CD4-positive, alpha-beta memory T cell (primary cell): ENCODE measurements around the gene RMI2. TPM values are rescaled to one million over a fixed set of nuclear protein-coding genes. Genes with fewer than 3 reads are reported as not detected.

Source experiments
- CTCF ChIA-PET: fragments of 350-600 bp; sonication (Branson Sonifier 250); formaldehyde crosslinking; loops from one replicate; lab custom pipeline; 2021; ENCODE audit warnings: inconsistent platforms; ENCODE audit not compliant: partially characterized antibody; lab: Charles Lee
- POLR2A ChIA-PET: fragments of 350-600 bp; sonication (Branson Sonifier 250); formaldehyde crosslinking; loops from one replicate; lab custom pipeline; 2021; ENCODE audit not compliant: partially characterized antibody; lab: Charles Lee
- DNase-seq, 5 donors: peaks; one replicate each; pipeline versions ENCODE4 v3.0.0 to v3.0.0-alpha.2; 2020 to 2022; ENCODE audit warnings: mixed read lengths in 1 of 5
- H3K27ac ChIP-seq: one replicate; pipeline ENCODE4 v1.7.0; 2013; ENCODE audit warnings: low read depth, low read length
- H3K27me3 ChIP-seq: 2 replicates; pipeline ENCODE4 v1.7.0; 2013; ENCODE audit warnings: mild to moderate bottlenecking, low read length, moderate library complexity; ENCODE audit not compliant: insufficient read depth
- H3K36me3 ChIP-seq: 2 replicates; pipeline ENCODE4 v1.7.0; 2013; ENCODE audit warnings: mild to moderate bottlenecking, low read length, moderate library complexity; ENCODE audit not compliant: insufficient read depth
- H3K4me1 ChIP-seq: 2 replicates; pipeline ENCODE4 v1.7.0; 2013; ENCODE audit warnings: mild to moderate bottlenecking, low read length, moderate library complexity; ENCODE audit not compliant: insufficient read depth
- H3K4me3 ChIP-seq, 2 donors: one replicate each; pipeline ENCODE4 v1.7.0; 2013; ENCODE audit warnings: low read length in 2 of 2, mild to moderate bottlenecking in 1 of 2
- H3K9me3 ChIP-seq, 2 donors: one replicate each; pipeline ENCODE4 v1.7.0; 2013; ENCODE audit warnings: low read length in 2 of 2, control low read depth in 1 of 2; ENCODE audit not compliant: control insufficient read depth in 1 of 2
- H3K27ac Mint-ChIP-seq, 7 donors: one replicate each; pipeline ENCODE4 v1.8.0; 2020 to 2021; ENCODE audit warnings: mixed read lengths in 7 of 7, mild to moderate bottlenecking in 6 of 7, inconsistent platforms in 3 of 7, moderate library complexity in 3 of 7
- H3K27me3 Mint-ChIP-seq, 2 donors: one replicate each; pipeline ENCODE4 v1.8.0; 2020 to 2021; ENCODE audit warnings: mixed read lengths in 2 of 2
- H3K36me3 Mint-ChIP-seq, 2 donors: one replicate each; pipeline ENCODE4 v1.8.0; 2020 to 2021; ENCODE audit warnings: mixed read lengths in 2 of 2, inconsistent platforms in 1 of 2, mild to moderate bottlenecking in 1 of 2
- H3K4me1 Mint-ChIP-seq, 4 donors: one replicate each; pipeline ENCODE4 v1.8.0; 2020 to 2021; ENCODE audit warnings: mixed read lengths in 4 of 4, mild to moderate bottlenecking in 1 of 4
- H3K4me3 Mint-ChIP-seq, 8 donors: one replicate each; pipeline ENCODE4 v1.8.0; 2020 to 2021; ENCODE audit warnings: mixed read lengths in 8 of 8, mild to moderate bottlenecking in 7 of 8, moderate library complexity in 6 of 8, inconsistent platforms in 3 of 8
- H3K9me3 Mint-ChIP-seq, 8 donors: one replicate each; pipeline ENCODE4 v1.8.0; 2020 to 2021; ENCODE audit warnings: mixed read lengths in 8 of 8, mild to moderate bottlenecking in 5 of 8, inconsistent platforms in 3 of 8, moderate library complexity in 1 of 8
- intact Hi-C: fragments of 100-400 bp; cut with micrococcal nuclease; formaldehyde crosslinking; loops from one replicate; pipeline ENCODE4 v1.15.1; 2023
- microRNA-seq: library from miRNA; unstranded; fragments of <30 nt; microRNA quantifications from one replicate; pipeline ENCODE4 v1.2.0, GENCODE V29; 2021; ENCODE audit warnings: borderline replicate concordance, borderline number of aligned reads, borderline microRNAs expressed, mixed read lengths
- polyA plus RNA-seq, 2 donors: library from polyadenylated mRNA; unstranded; fragments of 300-500 nt; fragmentation: Illumina TruSeq; gene quantifications; one replicate each; pipeline ENCODE4 v1.2.3, GENCODE V29; 2021
- total RNA-seq, 2 experiments: library from RNA; stranded (reverse); gene quantifications; one replicate each; pipeline ENCODE4 v1.2.3, GENCODE V29; 2021

The RMI2 gene
- total and polyA plus RNA-seq, 4 experiments from 2014 or later, result 1.5 to 4.0 (median 1.7) TPM

DNA sequence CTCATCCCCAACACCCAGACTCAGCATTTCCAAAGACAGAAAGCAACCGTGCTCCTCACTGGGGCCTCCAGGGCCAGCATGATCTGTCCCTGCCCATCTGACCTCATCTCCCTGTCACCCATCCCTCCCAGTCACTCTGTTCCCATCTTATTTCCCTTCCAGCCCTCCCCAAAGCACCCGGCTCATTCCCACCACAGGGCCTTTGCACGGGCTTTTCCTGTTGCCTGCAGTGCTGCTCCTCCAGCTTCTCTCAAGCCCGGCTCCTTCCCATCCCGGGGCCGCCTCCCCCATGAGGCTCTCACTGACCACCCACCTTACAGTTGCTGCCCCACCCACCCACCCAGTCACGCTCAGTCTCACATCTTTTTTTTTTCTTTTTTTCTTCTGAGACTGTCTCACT lies 54.8 kb downstream of the RMI2 start:
- ChIA-PET CTCF (interaction anchor here (1.0 to 2.3 kb wide), 7 partner anchors 8 to 436 kb away, joined by 3 to 7 read pairs (median 4); no protein-coding TSS in a partner anchor), POLR2A (no interaction called here)
- Histone ChIP-seq H3K9me3 (no peaks in the 10 kb centered on the region), H3K36me3 (no peaks in the 10 kb centered on the region), H3K4me3 (no peak overlapping the region), H3K4me1 (peaks cover 5% of the 10 kb centered on the region), H3K27me3 (no peaks in the 10 kb centered on the region), H3K27ac (no peak overlapping the region)
- H3K27me3 Mint-ChIP-seq, result no peaks in the 10 kb centered on the region
- no peak for DNase-seq
- H3K4me3 Mint-ChIP-seq, result no peak overlapping the region
- H3K9me3 Mint-ChIP-seq, result no peaks in the 10 kb centered on the region
- intact Hi-C loops, result no loop called here
- H3K27ac Mint-ChIP-seq, result no peak overlapping the region
- H3K4me1 Mint-ChIP-seq, result peaks cover 0 to 5% (median 1%) of the 10 kb centered on the region in 4 donors
- H3K36me3 Mint-ChIP-seq, result no peaks in the 10 kb centered on the region

Small RNAs within 50 kb of the gene (microRNA-seq; reads per million reads assigned to microRNA genes)
- gene MIR548H2, result not detected

Other genes with a start within 250 kb of the RMI2 start
- 10 to 100 TPM; 14.7 to 16.7 TPM for gene SOCS1, start 89.3 kb upstream of the RMI2 start, total RNA-seq
- gene SOCS1, start 89.3 kb upstream of the RMI2 start, polyA plus RNA-seq, result 10 to 100 TPM; 17.6 to 37.8 TPM
- gene TNP2, start 76.1 kb upstream of the RMI2 start, total RNA-seq, result not detected
- not detected for gene TNP2, start 76.1 kb upstream of the RMI2 start, polyA plus RNA-seq
- gene PRM3, start 71.8 kb upstream of the RMI2 start, total RNA-seq, result not detected
- not detected for gene PRM3, start 71.8 kb upstream of the RMI2 start, polyA plus RNA-seq
- gene PRM2, start 69.0 kb upstream of the RMI2 start, total RNA-seq, result not detected
- not detected for gene PRM2, start 69.0 kb upstream of the RMI2 start, polyA plus RNA-seq
- not detected for gene PRM1, start 64.1 kb upstream of the RMI2 start, total RNA-seq
- gene PRM1, start 64.1 kb upstream of the RMI2 start, polyA plus RNA-seq, result not detected
- 100 to 1,000 TPM; 155 to 157 TPM for gene LITAF, start 241.5 kb downstream of the RMI2 start, total RNA-seq
- gene LITAF, start 241.5 kb downstream of the RMI2 start, polyA plus RNA-seq, result 100 to 1,000 TPM; 343 to 496 TPM